H9 (cell line): ENCODE results near the gene SGTA. TPM values are rescaled to one million over a fixed set of nuclear protein-coding genes. Genes with fewer than 3 reads are reported as not detected.

ENCODE experiments used
- DNase-seq: peaks from one replicate; pipeline ENCODE4 v3.0.0-alpha.2; 2017
- H2AFZ ChIP-seq: one replicate; pipeline ENCODE4 v1.6.1; 2013; ENCODE audit warnings: mild to moderate bottlenecking, low read length, control low read depth, moderate library complexity
- H2AK5ac ChIP-seq: 2 replicates; pipeline ENCODE4 v1.6.1; 2013; ENCODE audit warnings: low read length, control low read depth, mixed read lengths; ENCODE audit not compliant: insufficient read length
- H2BK120ac ChIP-seq: one replicate; pipeline ENCODE4 v1.6.1; 2013; ENCODE audit warnings: low read depth, mild to moderate bottlenecking, low read length, control low read depth, inconsistent platforms; ENCODE audit not compliant: poor library complexity, severe bottlenecking
- H2BK12ac ChIP-seq: 2 replicates; pipeline ENCODE4 v1.6.1; 2013; ENCODE audit warnings: low read length, control low read depth, mixed read lengths, low read depth; ENCODE audit not compliant: insufficient read length
- H2BK15ac ChIP-seq: 2 replicates; pipeline ENCODE4 v1.6.1; 2013; ENCODE audit warnings: low read depth, low read length, control low read depth
- H2BK20ac ChIP-seq: one replicate; pipeline ENCODE4 v1.6.1; 2013; ENCODE audit warnings: low read depth, mild to moderate bottlenecking, low read length, control low read depth, inconsistent platforms; ENCODE audit not compliant: poor library complexity, severe bottlenecking
- H2BK5ac ChIP-seq: 2 replicates; pipeline ENCODE4 v1.6.1; 2013; ENCODE audit warnings: low read length, control low read depth, mixed read lengths; ENCODE audit not compliant: insufficient read length
- H3K14ac ChIP-seq: 2 replicates; pipeline ENCODE4 v1.6.1; 2013; ENCODE audit warnings: low read length, control low read depth; ENCODE audit not compliant: insufficient read depth
- H3K18ac ChIP-seq: 2 replicates; pipeline ENCODE4 v1.6.1; 2013; ENCODE audit warnings: low read depth, mild to moderate bottlenecking, mixed read lengths, low read length, control low read depth; ENCODE audit not compliant: insufficient read length
- H3K23ac ChIP-seq: 2 replicates; pipeline ENCODE4 v1.6.1; 2013; ENCODE audit warnings: low read length, control low read depth, mixed read lengths, low read depth; ENCODE audit not compliant: insufficient read length
- H3K23me2 ChIP-seq: 2 replicates; pipeline ENCODE4 v1.6.1; 2013; ENCODE audit warnings: low read depth, mild to moderate bottlenecking, mixed read lengths, low read length, control low read depth; ENCODE audit not compliant: insufficient read length, poor library complexity, severe bottlenecking
- H3K27ac ChIP-seq: 2 replicates; pipeline ENCODE4 v1.5.1; 2013; ENCODE audit warnings: low read length, control low read depth, mixed read lengths, low read depth; ENCODE audit not compliant: insufficient read length
- H3K27me3 ChIP-seq: 2 replicates; pipeline ENCODE4 v1.6.1; 2013; ENCODE audit warnings: low read length, control low read depth, inconsistent platforms; ENCODE audit not compliant: insufficient read depth
- H3K4ac ChIP-seq: 2 replicates; pipeline ENCODE4 v1.6.1; 2013; ENCODE audit warnings: low read depth, mild to moderate bottlenecking, control low read depth, inconsistent platforms, low read length, moderate library complexity
- H3K4me1 ChIP-seq: 2 replicates; pipeline ENCODE4 v1.6.1; 2013; ENCODE audit warnings: low read length, control low read depth, inconsistent platforms; ENCODE audit not compliant: insufficient read depth
- H3K4me2 ChIP-seq: 2 replicates; pipeline ENCODE4 v1.6.1; 2013; ENCODE audit warnings: low read length, control low read depth, mixed read lengths; ENCODE audit not compliant: insufficient read length, insufficient read depth
- H3K56ac ChIP-seq: 2 replicates; pipeline ENCODE4 v1.6.1; 2013; ENCODE audit warnings: low read depth, mild to moderate bottlenecking, mixed read lengths, low read length, control low read depth; ENCODE audit not compliant: insufficient read length
- H3K79me1 ChIP-seq: 2 replicates; pipeline ENCODE4 v1.6.1; 2013; ENCODE audit warnings: low read depth, mild to moderate bottlenecking, moderate library complexity, low read length, control low read depth, inconsistent platforms; ENCODE audit not compliant: insufficient read depth, poor library complexity, severe bottlenecking
- H3K79me2 ChIP-seq: 2 replicates; pipeline ENCODE4 v1.6.1; 2013; ENCODE audit warnings: low read length, control low read depth, inconsistent platforms; ENCODE audit not compliant: insufficient read depth
- H3K9ac ChIP-seq: 2 replicates; pipeline ENCODE4 v1.6.1; 2013; ENCODE audit warnings: low read length, control low read depth, mixed read lengths; ENCODE audit not compliant: insufficient read length; ENCODE audit errors: extremely low read depth
- H3K9me3 ChIP-seq: one replicate; pipeline ENCODE4 v1.6.1; 2013; ENCODE audit warnings: low read depth, low read length, inconsistent platforms; ENCODE audit not compliant: control insufficient read depth
- H3T11ph ChIP-seq: one replicate; pipeline ENCODE4 v1.6.1; 2013; ENCODE audit warnings: mild to moderate bottlenecking, low read length, control low read depth, inconsistent platforms
- H4K20me1 ChIP-seq: one replicate; pipeline ENCODE4 v1.6.1; 2013; ENCODE audit not compliant: control insufficient read depth, insufficient read length, insufficient read depth
- H4K5ac ChIP-seq: 2 replicates; pipeline ENCODE4 v1.6.1; 2013; ENCODE audit warnings: low read depth, mild to moderate bottlenecking, mixed read lengths, low read length, control low read depth; ENCODE audit not compliant: insufficient read length
- H4K8ac ChIP-seq: replicated peaks from 2 replicates; pipeline ENCODE4 v1.6.1; 2013; ENCODE audit warnings: low read length, control low read depth, mixed read lengths, low read depth; ENCODE audit not compliant: insufficient read length
- H4K91ac ChIP-seq: 2 replicates; pipeline ENCODE4 v1.6.1; 2013; ENCODE audit warnings: low read depth, mild to moderate bottlenecking, moderate library complexity, mixed read lengths, low read length, control low read depth; ENCODE audit not compliant: insufficient read length
- H3K27ac Mint-ChIP-seq, 3 experiments: 2 replicates in 2 of 3; 3 replicates in 1 of 3; pipeline ENCODE4 v1.8.0; 2020 to 2021; ENCODE audit warnings: mixed read lengths in 3 of 3, mild to moderate bottlenecking in 1 of 3, moderate library complexity in 1 of 3
- H3K27me3 Mint-ChIP-seq: 2 replicates; pipeline ENCODE4 v1.8.0; 2021; ENCODE audit warnings: low read depth, mild to moderate bottlenecking, moderate library complexity, mixed read lengths
- H3K36me3 Mint-ChIP-seq, 3 experiments: 2 replicates in 2 of 3; 3 replicates in 1 of 3; pipeline ENCODE4 v1.8.0; 2020 to 2021; ENCODE audit warnings: low read depth in 3 of 3, mixed read lengths in 3 of 3; ENCODE audit not compliant: insufficient read depth in 1 of 3
- H3K4me1 Mint-ChIP-seq, 2 experiments: 2 replicates each; pipeline ENCODE4 v1.8.0; 2020; ENCODE audit warnings: mixed read lengths in 2 of 2
- H3K4me3 Mint-ChIP-seq, 2 experiments: 2 replicates in 1 of 2; 3 replicates in 1 of 2; pipeline ENCODE4 v1.8.0; 2020 to 2021; ENCODE audit warnings: mild to moderate bottlenecking in 2 of 2, mixed read lengths in 2 of 2, moderate library complexity in 1 of 2
- H3K9me3 Mint-ChIP-seq, 2 experiments: 2 replicates in 1 of 2; 3 replicates in 1 of 2; pipeline ENCODE4 v1.8.0; 2020; ENCODE audit warnings: mild to moderate bottlenecking in 2 of 2, mixed read lengths in 2 of 2, moderate library complexity in 1 of 2
- WGBS: extraction: QIAGEN DNeasy Blood & Tissue Kit; methylation state at CpG from one replicate; pipeline ENCODE4 v1.1.7; 2013; ENCODE audit warnings: missing lambda C conversion rate, low lambda C conversion rate, mixed read lengths; ENCODE audit not compliant: insufficient read length; ENCODE audit errors: extremely low coverage; 5-methylcytosine and 5-hydroxymethylcytosine counted together
- total RNA-seq: library from RNA; stranded (reverse); gene quantifications from 2 replicates; pipeline ENCODE4 v1.2.1, GENCODE V29; 2021
- TF ChIP-seq, protein P1 (sequence below): fragments of 200-600 bp; sonication (generic); conservative IDR thresholded peaks from 3 replicates; pipeline ENCODE4 v1.8.0; 2021; ENCODE audit warnings: antibody characterized with exemption, mild to moderate bottlenecking

The SGTA gene
- total RNA-seq, 1 experiment from 2014 or later = 102 TPM

DNA sequence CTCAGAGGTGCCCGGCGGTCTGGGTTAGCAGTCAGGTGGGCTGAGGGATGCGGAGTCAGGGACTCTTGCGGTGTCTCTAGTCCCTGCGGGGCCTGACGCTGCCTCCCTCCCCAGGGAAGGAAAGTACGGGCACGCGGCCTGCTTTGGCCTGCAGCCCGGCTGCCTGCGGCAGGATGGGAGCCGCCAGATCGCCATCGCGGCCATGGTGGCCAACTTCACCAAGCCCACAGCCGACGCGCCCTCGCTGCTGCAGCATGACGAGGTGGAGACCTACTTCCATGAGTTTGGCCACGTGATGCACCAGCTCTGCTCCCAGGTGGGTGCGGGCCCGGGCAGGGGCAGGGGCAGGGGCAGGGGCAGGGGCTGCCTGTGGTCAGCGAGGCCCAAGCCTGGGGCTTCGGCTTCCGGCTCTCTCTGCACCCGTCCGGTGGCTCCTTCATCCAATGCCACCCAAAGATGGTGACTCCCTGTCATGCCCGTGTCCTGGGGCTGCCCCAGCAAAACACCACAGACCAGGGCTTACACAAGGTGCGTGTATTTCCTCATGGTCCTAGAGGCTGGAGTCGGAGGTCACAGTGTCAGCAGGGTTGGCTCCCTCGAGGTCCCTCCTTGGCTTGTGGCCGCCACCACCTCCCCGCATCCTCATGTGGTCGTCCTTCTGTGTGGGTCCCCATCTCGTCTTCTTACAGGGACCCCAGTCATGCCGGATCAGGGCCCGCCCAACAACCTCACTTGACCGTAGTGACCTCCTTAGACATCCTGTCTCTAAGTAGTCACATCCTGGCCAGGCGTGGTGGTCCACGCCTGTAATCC is 25.3 kb upstream of the SGTA start:
- no peak overlapping the region for H4K5ac ChIP-seq
- H3K27ac ChIP-seq = no peak overlapping the region
- no peaks in the 10 kb centered on the region for H3K9me3 ChIP-seq
- no peak overlapping the region for H3K56ac ChIP-seq
- H3K9ac ChIP-seq = no peak overlapping the region
- H3K18ac ChIP-seq = no peak overlapping the region
- no peak overlapping the region for H2BK120ac ChIP-seq
- no peaks in the 10 kb centered on the region for H3K4me1 Mint-ChIP-seq
- no peak for DNase-seq
- no CpG with 5 or more reads among the region's 41 CpGs for WGBS
- no peaks in the 10 kb centered on the region; the same call in 1 of the 2 replicates for H3K27me3 Mint-ChIP-seq
- H3K4me3 Mint-ChIP-seq = no peak overlapping the region
- no peaks in the 10 kb centered on the region for H3K27me3 ChIP-seq
- H3K79me1 ChIP-seq = no peaks in the 10 kb centered on the region
- H3K79me2 ChIP-seq = no peaks in the 10 kb centered on the region
- H4K91ac ChIP-seq = no peak overlapping the region
- H3K4ac ChIP-seq = no peak overlapping the region
- no peaks in the 10 kb centered on the region for H3K23me2 ChIP-seq
- no peak overlapping the region for H2BK5ac ChIP-seq
- H3K27ac Mint-ChIP-seq = no peak overlapping the region
- no peak overlapping the region for H3K23ac ChIP-seq
- H3T11ph ChIP-seq = no peak overlapping the region
- H2AK5ac ChIP-seq = no peak overlapping the region
- no peak overlapping the region for H3K14ac ChIP-seq
- no peaks in the 10 kb centered on the region for H4K20me1 ChIP-seq
- no peaks in the 10 kb centered on the region for H3K9me3 Mint-ChIP-seq
- no peak overlapping the region for H3K4me2 ChIP-seq
- H3K4me1 ChIP-seq = no peaks in the 10 kb centered on the region
- TF ChIP-seq, protein P1, sequence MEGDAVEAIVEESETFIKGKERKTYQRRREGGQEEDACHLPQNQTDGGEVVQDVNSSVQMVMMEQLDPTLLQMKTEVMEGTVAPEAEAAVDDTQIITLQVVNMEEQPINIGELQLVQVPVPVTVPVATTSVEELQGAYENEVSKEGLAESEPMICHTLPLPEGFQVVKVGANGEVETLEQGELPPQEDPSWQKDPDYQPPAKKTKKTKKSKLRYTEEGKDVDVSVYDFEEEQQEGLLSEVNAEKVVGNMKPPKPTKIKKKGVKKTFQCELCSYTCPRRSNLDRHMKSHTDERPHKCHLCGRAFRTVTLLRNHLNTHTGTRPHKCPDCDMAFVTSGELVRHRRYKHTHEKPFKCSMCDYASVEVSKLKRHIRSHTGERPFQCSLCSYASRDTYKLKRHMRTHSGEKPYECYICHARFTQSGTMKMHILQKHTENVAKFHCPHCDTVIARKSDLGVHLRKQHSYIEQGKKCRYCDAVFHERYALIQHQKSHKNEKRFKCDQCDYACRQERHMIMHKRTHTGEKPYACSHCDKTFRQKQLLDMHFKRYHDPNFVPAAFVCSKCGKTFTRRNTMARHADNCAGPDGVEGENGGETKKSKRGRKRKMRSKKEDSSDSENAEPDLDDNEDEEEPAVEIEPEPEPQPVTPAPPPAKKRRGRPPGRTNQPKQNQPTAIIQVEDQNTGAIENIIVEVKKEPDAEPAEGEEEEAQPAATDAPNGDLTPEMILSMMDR = no peak
- peaks cover 17 to 61% (median 53%) of the 10 kb centered on the region in 3 experiments for H3K36me3 Mint-ChIP-seq
- H2BK12ac ChIP-seq = no peak overlapping the region
- no peak overlapping the region for H2BK20ac ChIP-seq
- no peak overlapping the region for H4K8ac ChIP-seq
- H2BK15ac ChIP-seq = no peak overlapping the region
- no peak overlapping the region for H2AFZ ChIP-seq
